GM19397 (cell line): ENCODE results near the gene NANOG.
"Not testable (repeated sequence)": the region's sequence is repeated elsewhere in the genome, so short reads cannot be mapped to it uniquely, and the experiment has no call there.

Source experiments
- ATAC-seq: cut with Tn5 transposase; IDR thresholded peaks from one replicate; pipeline ENCODE4 v1.9.1; 2021; ENCODE audit warnings: mild to moderate bottlenecking, moderate library complexity; ENCODE audit not compliant: unreplicated experiment

The NANOG gene

GRCh38 chr12:7788884-7789528 lies at the start of gene NANOG:
NANOG (plus strand) TSS chr12:7789402; CDS start chr12:7789615, 213 bp downstream.
- not testable (repeated sequence) for ATAC-seq

- ATAC-seq, result no peak
Observed at GRCh38 chr12:7747246-7747645, 42.0 kb upstream of the NANOG start, which contains the start of gene CLEC4C. CLEC4C (minus strand) TSS chr12:7747375; CDS start chr12:7747348, 27 bp downstream.

DNA sequence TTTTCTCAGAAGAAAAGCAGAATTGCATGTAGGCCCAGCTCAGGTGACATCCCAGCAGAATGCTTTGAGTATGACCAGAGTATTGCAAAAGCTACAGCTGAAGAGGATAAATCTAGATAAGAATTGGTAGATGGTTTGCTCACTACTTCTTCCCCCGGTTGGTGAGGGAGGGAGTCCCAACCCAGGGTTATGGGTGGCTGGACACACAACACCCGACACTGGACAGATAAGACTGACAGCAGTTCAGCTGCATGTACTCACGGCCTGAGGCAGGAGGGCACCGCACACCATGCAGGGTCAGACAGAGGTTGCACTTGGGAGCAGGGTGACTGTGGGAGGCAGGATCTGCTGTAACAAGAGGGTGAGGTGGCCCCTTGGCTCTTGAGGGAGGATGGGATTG lies 40.4 kb upstream of the NANOG start:
- no peak for ATAC-seq

- no peak for ATAC-seq
Observed at GRCh38 chr12:7749442-7749841, 39.8 kb upstream of the NANOG start.

GRCh38 chr12:7750350-7750749 lies 38.9 kb upstream of the NANOG start:
- ATAC-seq, result no peak

DNA sequence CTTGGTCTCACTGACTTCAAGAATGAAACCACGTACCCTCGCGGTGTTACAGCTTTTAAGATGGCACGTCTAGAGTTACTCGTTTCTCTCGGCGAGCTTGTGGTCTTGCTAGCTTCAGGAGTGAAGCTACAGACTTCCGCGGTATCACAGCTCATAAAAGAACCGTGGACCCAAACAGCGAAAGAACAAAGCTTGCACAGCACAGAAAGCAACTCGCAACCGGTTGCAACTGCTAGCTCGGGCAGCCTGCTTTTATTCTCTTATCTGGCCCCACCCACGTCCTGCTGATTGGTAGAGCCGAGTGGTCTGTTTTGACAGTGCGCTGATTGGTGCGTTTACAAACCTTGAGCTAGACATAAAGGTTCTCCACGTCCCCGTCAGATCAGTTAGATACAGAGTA lies 37.8 kb upstream of the NANOG start:
- no peak for ATAC-seq

DNA sequence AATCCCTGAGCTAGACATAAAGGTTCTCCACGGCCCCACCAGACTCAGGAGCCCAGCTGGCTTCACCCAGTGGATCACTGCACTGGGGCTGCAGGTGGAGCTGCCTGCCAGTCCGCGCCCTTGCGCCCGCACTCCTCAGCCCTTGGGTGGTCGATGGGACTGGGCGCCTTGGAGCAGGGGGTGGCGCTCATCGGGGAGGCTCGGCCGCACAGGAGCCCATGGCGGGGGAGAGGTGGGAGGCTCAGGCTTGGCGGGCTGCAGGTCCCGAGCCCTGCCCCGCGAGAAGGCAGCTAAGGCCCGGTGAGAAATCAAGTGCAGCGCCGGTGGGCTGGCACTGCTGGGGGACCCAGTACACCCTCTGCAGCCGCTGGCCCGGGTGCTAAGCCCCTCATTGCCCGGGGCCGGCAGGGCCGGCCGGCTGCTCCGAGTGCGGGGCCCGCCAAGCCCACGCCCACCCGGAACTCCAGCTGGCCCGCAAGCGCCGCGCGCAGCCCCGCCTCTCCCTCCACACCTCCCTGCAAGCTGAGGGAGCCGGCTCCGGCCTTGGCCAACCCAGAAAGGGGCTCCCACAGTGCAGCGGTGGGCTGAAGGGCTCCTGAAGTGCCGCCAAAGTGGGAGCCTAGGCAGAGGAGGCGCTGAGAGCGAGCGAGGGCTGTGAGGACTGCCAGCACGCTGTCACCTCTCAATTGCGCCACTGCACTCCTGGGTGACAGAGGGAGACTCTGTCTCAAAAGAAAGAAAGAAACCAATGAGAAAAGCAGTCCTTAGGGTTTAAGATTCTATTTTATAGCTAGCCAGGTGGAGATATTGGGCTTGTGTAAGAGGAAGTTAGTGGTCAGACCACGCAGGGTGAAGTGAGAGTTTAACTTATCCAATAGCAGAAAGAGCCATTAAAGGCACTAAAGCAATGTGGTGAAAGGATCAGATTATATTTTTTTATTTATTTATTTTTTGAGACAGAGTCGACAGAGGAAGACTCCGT lies 37.0 kb upstream of the NANOG start:
- not testable (repeated sequence) for ATAC-seq

DNA sequence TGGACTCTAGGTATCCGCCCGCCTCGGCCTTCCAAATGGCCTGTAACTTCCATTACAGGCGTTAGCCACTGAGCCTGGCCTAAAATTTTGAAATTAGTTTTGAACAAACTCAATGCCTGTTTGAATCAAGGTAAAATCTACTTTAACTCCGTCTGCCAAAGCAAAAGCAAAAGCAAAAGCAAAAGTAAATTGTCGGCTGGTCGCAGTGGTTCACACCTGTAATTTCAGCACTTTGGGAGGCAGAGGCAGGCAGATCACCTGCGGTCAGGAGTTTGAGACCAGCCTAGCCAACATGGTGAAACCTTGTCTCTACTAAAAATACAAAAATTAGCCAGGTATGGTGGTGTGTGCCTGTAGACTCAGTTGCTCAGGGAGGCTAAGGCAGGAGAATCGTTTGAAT lies 33.5 kb upstream of the NANOG start:
- not testable (repeated sequence) for ATAC-seq

DNA sequence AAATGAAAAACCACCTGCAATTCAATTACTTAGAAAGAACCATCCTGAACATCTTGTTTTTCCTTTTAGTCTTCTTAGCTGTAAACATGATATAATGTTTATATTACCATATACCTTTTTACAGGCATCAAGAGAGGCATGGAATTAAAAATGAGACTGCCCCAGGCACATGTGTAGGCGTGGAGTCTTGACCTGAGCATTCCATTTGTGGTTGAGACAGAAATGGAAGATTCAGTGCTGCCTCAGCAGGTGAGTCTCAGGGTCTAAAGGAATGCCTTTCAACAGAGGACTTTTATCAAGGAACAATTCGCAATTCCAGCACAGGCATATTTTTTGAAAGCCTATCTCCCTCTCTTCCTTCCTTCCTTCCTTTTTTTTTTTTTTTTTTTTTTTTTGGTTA lies 32.2 kb upstream of the NANOG start:
- no peak for ATAC-seq

DNA sequence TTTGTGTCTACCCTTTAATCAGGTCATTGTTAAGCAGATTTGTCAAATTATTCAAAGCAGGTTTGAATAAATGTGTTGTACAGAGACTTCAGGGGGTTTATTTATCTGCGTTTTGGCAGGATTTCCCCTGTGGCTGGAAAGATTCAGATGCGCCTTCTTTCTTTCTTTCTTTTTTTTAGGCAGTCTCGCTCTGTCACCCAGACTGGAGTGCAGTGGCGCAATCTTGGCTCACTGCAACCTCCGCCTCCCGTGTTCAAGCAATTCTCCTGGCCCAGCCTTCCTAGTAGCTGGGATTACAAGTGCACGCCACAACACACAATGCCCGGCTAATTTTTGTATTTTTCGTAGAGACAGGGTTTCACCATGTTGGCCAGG lies 30.4 kb upstream of the NANOG start:
- ATAC-seq, result no peak

DNA sequence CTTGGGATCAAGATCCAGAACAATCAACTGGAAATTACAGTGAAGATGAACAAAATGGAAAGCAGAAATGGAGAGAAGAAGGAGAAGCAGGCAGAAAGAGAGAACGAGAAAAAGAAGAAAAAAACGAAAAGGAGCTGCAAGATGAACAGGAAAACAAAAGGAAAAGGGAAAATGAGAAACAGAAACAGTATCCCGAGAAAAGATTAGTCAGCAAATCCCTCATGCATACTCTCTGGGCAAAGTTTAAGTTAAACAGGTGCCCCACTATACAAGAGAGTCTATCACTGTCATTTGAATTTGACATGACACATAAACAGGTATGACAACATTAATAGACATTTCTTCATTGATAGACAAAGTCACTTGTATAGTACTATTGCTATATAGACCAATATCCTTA lies 19.2 kb upstream of the NANOG start:
- no peak for ATAC-seq

DNA sequence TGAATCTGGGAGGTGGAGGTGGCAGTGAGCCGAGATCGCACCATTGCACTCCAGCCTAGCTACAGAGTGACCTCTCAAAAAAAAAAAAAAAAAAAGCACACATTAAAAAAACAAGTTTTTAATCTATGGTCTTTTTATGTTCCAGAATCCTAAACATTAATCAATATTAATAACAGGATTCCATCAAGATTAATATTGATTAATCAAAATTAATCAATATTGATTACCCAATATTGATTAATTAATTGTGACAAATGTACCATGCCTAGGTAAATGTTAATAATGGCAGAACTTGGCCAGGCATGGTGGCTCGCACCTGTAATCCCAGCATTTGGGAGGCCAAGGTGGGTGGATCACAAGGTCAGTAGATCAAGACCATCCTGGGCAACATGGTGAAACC lies 7.9 kb upstream of the NANOG start:
- no peak for ATAC-seq

GRCh38 chr12:7782055-7782454 lies 7.1 kb upstream of the NANOG start:
- no peak for ATAC-seq

DNA sequence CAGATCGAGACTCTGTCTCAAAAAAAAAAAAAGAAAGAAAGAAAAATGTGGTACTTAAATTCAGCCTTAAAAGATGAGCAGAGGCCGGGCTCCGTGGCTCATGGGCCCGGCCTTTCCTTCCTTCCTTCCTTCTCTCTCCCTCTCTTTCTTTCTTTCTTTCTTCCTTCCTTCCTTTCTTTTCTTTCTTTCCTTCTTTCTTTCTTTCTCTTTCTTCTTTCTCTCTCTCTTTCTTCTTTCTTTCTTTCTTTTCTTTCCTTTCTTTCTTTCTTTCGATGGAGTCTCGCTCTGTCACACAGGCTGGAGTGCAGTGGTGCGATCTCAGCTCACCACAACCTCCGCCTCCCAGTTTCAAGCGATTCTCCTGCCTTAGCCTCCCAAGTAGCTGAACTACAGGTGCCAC lies 5.8 kb upstream of the NANOG start:
- not testable (repeated sequence) for ATAC-seq

GRCh38 chr12:7784701-7785100 lies 4.5 kb upstream of the NANOG start:
- ATAC-seq, result no peak

- no peak for ATAC-seq
Observed at GRCh38 chr12:7787574-7788293, 1.5 kb upstream of the NANOG start.

- ATAC-seq, result no peak
Observed at GRCh38 chr12:7788294-7788660, 925 bp upstream of the NANOG start.

DNA sequence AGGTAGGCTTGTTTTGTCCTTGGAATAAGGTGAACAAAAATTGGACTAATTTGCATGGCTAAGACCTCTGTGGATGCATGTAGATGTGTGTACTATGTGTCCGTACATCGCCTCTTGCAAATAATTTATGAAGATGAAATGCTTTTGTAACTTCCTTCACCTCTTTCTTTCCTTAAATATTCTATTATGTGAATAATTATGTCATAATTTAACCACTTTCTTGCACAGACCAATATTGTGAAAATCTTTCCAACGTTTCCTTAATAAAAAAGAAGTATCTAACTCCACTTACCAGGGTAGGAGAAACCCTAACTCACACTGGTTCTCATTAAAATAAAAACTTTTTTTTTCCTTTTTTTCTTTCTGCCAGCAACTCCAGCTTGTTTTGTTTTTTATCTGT lies 4.0 kb downstream of the NANOG start:
- no peak for ATAC-seq

DNA sequence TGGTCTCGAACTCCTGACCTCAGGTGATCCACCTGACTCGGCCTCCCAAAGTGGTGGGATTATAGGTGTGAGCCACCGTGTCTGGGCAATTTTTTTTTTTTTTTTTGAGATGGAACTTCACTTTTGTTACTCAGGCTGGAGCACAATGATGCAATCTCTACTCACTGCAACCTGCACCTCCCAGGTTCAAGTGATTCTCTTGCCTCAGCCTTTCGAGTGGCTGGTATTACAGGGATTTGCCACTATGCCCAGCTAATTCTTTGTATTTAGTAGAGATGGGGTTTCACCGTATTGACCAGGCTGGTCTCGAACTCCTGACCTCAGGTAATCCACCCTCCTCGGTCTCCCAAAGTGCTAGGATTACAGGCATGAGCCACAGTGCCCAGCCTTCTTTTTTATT lies 8.1 kb downstream of the NANOG start:
- not testable (repeated sequence) for ATAC-seq

- ATAC-seq, result no peak
Observed at GRCh38 chr12:7797698-7798398, 8.6 kb downstream of the NANOG start.
